IgD-negative memory B cell (primary cell): Measurements from ENCODE around the gene GIT1. TPM values are rescaled to one million over a fixed set of nuclear protein-coding genes. Genes with fewer than 3 reads are reported as not detected.

ENCODE experiments used
- H3K27ac Mint-ChIP-seq, 3 donors: one replicate each; pipeline ENCODE4 v1.8.0; 2020 to 2022; ENCODE audit warnings: mild to moderate bottlenecking in 3 of 3, mixed read lengths in 3 of 3, moderate library complexity in 1 of 3
- H3K27me3 Mint-ChIP-seq: one replicate; pipeline ENCODE4 v1.8.0; 2021; ENCODE audit warnings: mixed read lengths
- H3K36me3 Mint-ChIP-seq: one replicate; pipeline ENCODE4 v1.8.0; 2020; ENCODE audit warnings: mild to moderate bottlenecking, mixed read lengths
- H3K4me1 Mint-ChIP-seq, 3 donors: one replicate each; pipeline ENCODE4 v1.8.0; 2020 to 2022; ENCODE audit warnings: mixed read lengths in 3 of 3, mild to moderate bottlenecking in 1 of 3
- H3K4me3 Mint-ChIP-seq, 4 donors: one replicate each; pipeline ENCODE4 v1.8.0; 2020 to 2022; ENCODE audit warnings: mild to moderate bottlenecking in 4 of 4, mixed read lengths in 4 of 4, moderate library complexity in 3 of 4
- H3K9me3 Mint-ChIP-seq, 3 donors: one replicate each; pipeline ENCODE4 v1.8.0; 2020 to 2021; ENCODE audit warnings: mixed read lengths in 3 of 3, mild to moderate bottlenecking in 1 of 3
- polyA plus RNA-seq: library from polyadenylated mRNA; unstranded; fragments of 300-500 nt; fragmentation: Illumina TruSeq; gene quantifications from one replicate; pipeline ENCODE4 v1.2.3, GENCODE V29; 2021

GIT1 gene
- polyA plus RNA-seq, 1 donor from 2014 or later = 8.6 TPM

GRCh38 chr17:29591737-29592608 is 2.5 kb upstream of the GIT1 start:
- Mint-ChIP-seq H3K4me1 (peaks cover 13 to 32% (median 29%) of the 10 kb centered on the region in 3 donors), H3K36me3 (no peaks in the 10 kb centered on the region), H3K27ac (peak overlapping the region in 2 of 3 donors; percentile 81 to 82), H3K27me3 (no peaks in the 10 kb centered on the region), H3K9me3 (no peaks in the 10 kb centered on the region), H3K4me3 (peak overlapping the region; percentile 70 to 95 (median 92))

- Mint-ChIP-seq H3K27ac (peak overlapping the region in 2 of 3 donors; percentile 81 to 82), H3K36me3 (no peaks in the 10 kb centered on the region), H3K4me1 (peaks cover 16 to 35% (median 32%) of the 10 kb centered on the region in 3 donors), H3K4me3 (peak overlapping the region; percentile 70 to 95 (median 92)), H3K9me3 (no peaks in the 10 kb centered on the region), H3K27me3 (no peaks in the 10 kb centered on the region)
Observed at GRCh38 chr17:29591146-29591736, 1.8 kb upstream of the GIT1 start.

GRCh38 chr17:29590411-29591145 is 1.1 kb upstream of the GIT1 start:
- Mint-ChIP-seq H3K4me1 (peaks cover 23 to 37% (median 37%) of the 10 kb centered on the region in 3 donors), H3K4me3 (peak overlapping the region; percentile 70 to 95 (median 92)), H3K36me3 (no peaks in the 10 kb centered on the region), H3K27ac (peak overlapping the region; percentile 19 to 90 (median 59)), H3K9me3 (no peaks in the 10 kb centered on the region), H3K27me3 (no peaks in the 10 kb centered on the region)

GRCh38 chr17:29588562-29589411 is 661 bp downstream of the GIT1 start:
- H3K4me1 Mint-ChIP-seq = peaks cover 28 to 46% (median 43%) of the 10 kb centered on the region in 3 donors
- H3K9me3 Mint-ChIP-seq = no peaks in the 10 kb centered on the region
- no peaks in the 10 kb centered on the region for H3K36me3 Mint-ChIP-seq
- peak overlapping the region; percentile 84 to 93 (median 86) for H3K27ac Mint-ChIP-seq
- no peaks in the 10 kb centered on the region for H3K27me3 Mint-ChIP-seq
- peak overlapping the region; percentile 87 to 98 (median 92) for H3K4me3 Mint-ChIP-seq

GRCh38 chr17:29588017-29588561 is 1.4 kb downstream of the GIT1 start:
- Mint-ChIP-seq H3K4me3 (peak overlapping the region; percentile 87 to 98 (median 92)), H3K4me1 (peaks cover 31 to 47% (median 43%) of the 10 kb centered on the region in 3 donors), H3K9me3 (no peaks in the 10 kb centered on the region), H3K27ac (peak overlapping the region; percentile 84 to 93 (median 86)), H3K36me3 (no peaks in the 10 kb centered on the region), H3K27me3 (no peaks in the 10 kb centered on the region)

- peak overlapping the region in 1 of 3 donors; percentile 86 for H3K27ac Mint-ChIP-seq
- no peaks in the 10 kb centered on the region for H3K36me3 Mint-ChIP-seq
- peak overlapping the region in 3 of 4 donors; percentile 25 to 98 (median 89) for H3K4me3 Mint-ChIP-seq
- peaks cover 31 to 47% (median 40%) of the 10 kb centered on the region in 3 donors for H3K4me1 Mint-ChIP-seq
- H3K27me3 Mint-ChIP-seq = no peaks in the 10 kb centered on the region
- no peaks in the 10 kb centered on the region for H3K9me3 Mint-ChIP-seq
Observed at GRCh38 chr17:29587591-29587990, 1.9 kb downstream of the GIT1 start.

GRCh38 chr17:29586676-29587469 is 2.6 kb downstream of the GIT1 start:
- H3K36me3 Mint-ChIP-seq = no peaks in the 10 kb centered on the region
- H3K9me3 Mint-ChIP-seq = no peaks in the 10 kb centered on the region
- no peaks in the 10 kb centered on the region for H3K27me3 Mint-ChIP-seq
- H3K4me1 Mint-ChIP-seq = peaks cover 25 to 41% (median 33%) of the 10 kb centered on the region in 3 donors
- peak overlapping the region in 2 of 3 donors; percentile 69 to 86 for H3K27ac Mint-ChIP-seq
- peak overlapping the region; percentile 25 to 89 (median 50) for H3K4me3 Mint-ChIP-seq

- H3K27ac Mint-ChIP-seq = peak overlapping the region in 2 of 3 donors; percentile 50 to 56
- peaks cover 23 to 34% (median 24%) of the 10 kb centered on the region in 3 donors for H3K4me1 Mint-ChIP-seq
- H3K36me3 Mint-ChIP-seq = peaks cover 2% of the 10 kb centered on the region
- peak overlapping the region in 2 of 4 donors; percentile 33 to 84 for H3K4me3 Mint-ChIP-seq
- H3K27me3 Mint-ChIP-seq = no peaks in the 10 kb centered on the region
- no peaks in the 10 kb centered on the region for H3K9me3 Mint-ChIP-seq
Observed at GRCh38 chr17:29585080-29585751, 4.2 kb downstream of the GIT1 start.

GRCh38 chr17:29584452-29585079 is 4.9 kb downstream of the GIT1 start:
- Mint-ChIP-seq H3K4me1 (peaks cover 21 to 31% (median 23%) of the 10 kb centered on the region in 3 donors), H3K36me3 (peaks cover 3% of the 10 kb centered on the region), H3K27me3 (no peaks in the 10 kb centered on the region), H3K9me3 (no peaks in the 10 kb centered on the region), H3K4me3 (peak overlapping the region in 2 of 4 donors; percentile 55 to 84), H3K27ac (peak overlapping the region in 2 of 3 donors; percentile 56 to 73)

- no peaks in the 10 kb centered on the region for H3K27me3 Mint-ChIP-seq
Observed at GRCh38 chr17:29583324-29584248, 5.9 kb downstream of the GIT1 start.

GRCh38 chr17:29582772-29583171 is 6.7 kb downstream of the GIT1 start:
- Mint-ChIP-seq H3K9me3 (no peaks in the 10 kb centered on the region), H3K27ac (no peak overlapping the region), H3K27me3 (no peaks in the 10 kb centered on the region), H3K36me3 (peaks cover 3% of the 10 kb centered on the region), H3K4me1 (peaks cover 18 to 26% (median 19%) of the 10 kb centered on the region in 3 donors), H3K4me3 (no peak overlapping the region)

More at GRCh38 chr17:29583324-29584248, 5.9 kb downstream of the GIT1 start:
- H3K4me3 Mint-ChIP-seq = peak overlapping the region in 1 of 4 donors; percentile 55
- H3K27ac Mint-ChIP-seq = peak overlapping the region in 1 of 3 donors; percentile 7
- peaks cover 3% of the 10 kb centered on the region for H3K36me3 Mint-ChIP-seq
- H3K9me3 Mint-ChIP-seq = no peaks in the 10 kb centered on the region
- H3K4me1 Mint-ChIP-seq = peaks cover 21 to 31% (median 23%) of the 10 kb centered on the region in 3 donors
